ENCODE data around the gene MRPL4. TPM values are rescaled to one million over a fixed set of nuclear protein-coding genes. Genes with fewer than 3 reads are reported as not detected.
"Not testable (repeated sequence)": the region's sequence is repeated elsewhere in the genome, so short reads cannot be mapped to it uniquely, and the experiment has no call there.

Gene MRPL4
- total RNA-seq, 1 donor: 90.5 TPM

DNA sequence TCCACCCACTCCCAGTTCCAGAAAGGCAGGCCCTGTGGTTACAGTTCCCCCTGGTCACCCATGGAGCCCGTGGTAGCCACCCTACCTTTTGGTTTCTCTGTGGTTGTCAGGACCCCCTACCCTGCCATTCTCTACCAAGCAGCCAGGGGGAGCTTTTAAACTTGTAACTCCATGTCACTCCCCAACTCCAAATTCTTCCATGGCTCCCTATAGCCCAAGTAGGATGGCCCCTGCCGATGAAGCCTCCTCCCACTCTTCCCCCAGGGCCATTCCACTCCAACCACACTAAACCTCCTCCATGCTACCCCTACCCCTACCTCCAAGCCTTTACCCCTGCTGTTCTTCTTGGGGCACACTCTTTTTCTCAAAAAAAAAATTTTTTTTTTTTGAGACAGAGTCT is 23.1 kb upstream of the MRPL4 start:
- DNase-seq (ENCODE audit: low read depth in 2 of 3, low spot score in 2 of 3): peak in 1 of 3 donors; percentile 49

DNA sequence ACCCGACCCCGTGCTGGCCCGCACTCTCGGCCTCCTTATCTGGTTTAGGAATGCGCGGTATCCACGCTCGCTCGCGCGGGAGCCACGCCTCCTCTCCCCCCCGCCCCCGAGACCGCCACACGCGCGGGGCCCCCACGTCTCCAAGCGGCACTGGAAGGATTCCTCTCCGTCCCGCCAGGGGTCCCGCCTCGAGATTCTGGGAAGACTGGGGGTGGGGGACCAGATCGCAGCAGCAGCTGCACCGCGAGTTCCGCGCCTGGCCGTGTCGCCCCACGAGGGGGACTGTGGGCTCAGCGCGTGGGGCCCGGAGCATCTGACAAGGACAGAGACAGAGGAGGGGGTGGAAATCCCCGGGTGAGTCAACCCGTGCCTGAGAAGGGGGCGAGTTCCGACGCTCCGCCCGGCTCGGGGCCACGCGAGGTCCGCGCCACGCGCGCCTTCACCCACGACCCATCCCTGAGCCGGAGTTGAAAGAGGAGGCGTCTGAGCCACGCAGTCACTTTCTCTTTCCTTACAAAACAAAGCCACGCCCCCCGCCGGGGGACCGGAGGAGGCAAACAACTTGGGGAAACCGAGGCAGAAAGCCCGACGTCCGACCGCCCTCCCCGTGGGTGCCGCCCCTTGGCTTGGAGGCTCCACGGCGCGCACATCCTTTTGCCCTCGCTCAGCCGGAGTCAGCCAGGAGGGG is 21.7 kb upstream of the MRPL4 start:
- DNase-seq (ENCODE audit: low read depth in 2 of 3, low spot score in 2 of 3): peak; percentile 15 to 57 (median 52)

DNA sequence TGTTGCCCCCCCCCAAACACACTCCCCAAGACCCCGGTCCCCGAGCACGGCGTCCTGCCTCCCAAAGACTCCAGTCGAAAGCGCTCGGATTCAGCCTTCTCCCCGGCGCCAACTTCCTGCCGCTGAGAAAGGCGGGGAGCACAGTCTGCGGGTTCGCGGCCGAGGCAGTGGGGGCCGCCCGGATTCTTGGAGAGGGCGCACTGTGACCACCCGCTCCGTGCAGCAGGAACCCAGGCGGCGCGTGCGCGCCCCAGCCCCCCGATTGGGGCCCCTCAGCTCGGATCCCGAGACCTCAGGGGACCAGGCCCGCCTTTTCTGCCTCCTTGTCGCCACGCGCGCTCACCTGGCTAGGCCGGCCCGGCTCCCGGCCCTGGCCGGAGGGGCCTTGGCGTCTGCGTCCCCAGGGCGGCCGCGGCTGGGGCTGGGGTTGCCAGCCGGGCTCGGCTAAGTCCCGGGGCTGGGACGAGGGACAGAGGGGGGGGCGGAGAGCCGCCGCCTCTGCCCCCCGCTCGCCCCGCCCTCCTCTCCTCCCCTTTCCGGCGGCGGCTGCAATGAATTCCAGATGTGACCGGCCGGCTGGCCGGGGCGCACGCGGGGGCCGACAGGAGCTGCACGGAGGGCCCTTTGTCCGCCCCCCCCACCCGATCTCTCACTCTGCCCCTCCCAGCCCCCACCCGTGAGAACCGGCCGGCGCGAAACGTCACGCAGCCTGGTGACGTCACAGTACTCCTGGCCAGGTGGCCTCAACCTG is 21.0 kb upstream of the MRPL4 start, which contains the start of gene S1PR2:
Gene S1PR2, minus strand, starts transcription at position 471 of the 751 bp plus-strand sequence. CDS start 6,426 bp downstream, outside the sequence.
- DNase-seq (ENCODE audit: low read depth in 2 of 3, low spot score in 2 of 3): peak; percentile 70 to 81 (median 72)

DNA sequence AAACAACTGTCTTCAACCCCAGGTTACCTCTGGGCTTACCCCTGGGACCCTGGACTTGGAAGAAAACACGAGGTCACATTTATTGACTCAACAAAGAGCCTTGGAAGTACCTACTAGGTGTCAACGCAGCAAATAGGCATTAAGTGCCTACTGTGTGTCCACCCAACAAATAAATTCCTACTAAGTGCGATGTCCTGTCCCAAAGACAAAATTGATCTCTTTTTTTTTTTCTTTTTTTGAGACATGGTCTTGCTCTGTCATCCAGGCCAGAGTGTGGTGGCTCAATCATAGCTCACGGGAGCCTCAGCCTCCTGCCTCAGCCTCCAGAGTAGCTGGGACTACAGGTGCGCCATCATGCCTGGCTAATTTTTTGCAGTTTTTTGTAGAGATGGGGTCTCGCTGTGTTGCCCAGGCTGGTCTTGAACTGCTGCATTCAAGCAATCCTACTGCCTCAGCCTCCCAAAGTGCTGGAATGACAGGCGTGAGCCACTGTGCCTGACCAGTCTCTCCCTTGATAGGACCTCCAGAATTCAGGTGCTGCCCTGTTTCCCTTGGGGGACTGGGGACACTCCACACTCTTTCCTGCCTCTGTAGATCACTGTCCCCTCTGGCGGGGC is 20.3 kb upstream of the MRPL4 start:
- DNase-seq (ENCODE audit: low read depth in 2 of 3, low spot score in 2 of 3): no peak

DNA sequence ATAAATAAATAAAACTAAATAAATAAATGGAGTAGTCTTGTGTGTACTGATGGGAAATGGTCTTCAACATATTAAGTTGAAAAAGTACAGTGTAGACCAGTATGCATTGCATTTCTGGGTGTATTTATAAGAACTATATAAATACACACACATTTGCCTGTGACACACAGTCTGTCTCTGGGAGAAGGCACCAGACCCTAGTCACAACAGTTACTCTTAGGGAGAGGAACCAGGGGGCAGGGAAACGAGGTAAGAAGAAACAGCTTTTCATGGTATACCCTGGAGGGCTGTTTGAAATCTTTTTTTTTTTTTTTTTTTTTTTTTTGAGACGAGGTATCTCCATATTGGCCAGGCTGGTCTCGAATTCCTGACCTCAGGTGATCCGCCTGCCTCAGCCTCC is 18.1 kb upstream of the MRPL4 start:
- no peak for DNase-seq (ENCODE audit: low read depth in 2 of 3, low spot score in 2 of 3)

DNA sequence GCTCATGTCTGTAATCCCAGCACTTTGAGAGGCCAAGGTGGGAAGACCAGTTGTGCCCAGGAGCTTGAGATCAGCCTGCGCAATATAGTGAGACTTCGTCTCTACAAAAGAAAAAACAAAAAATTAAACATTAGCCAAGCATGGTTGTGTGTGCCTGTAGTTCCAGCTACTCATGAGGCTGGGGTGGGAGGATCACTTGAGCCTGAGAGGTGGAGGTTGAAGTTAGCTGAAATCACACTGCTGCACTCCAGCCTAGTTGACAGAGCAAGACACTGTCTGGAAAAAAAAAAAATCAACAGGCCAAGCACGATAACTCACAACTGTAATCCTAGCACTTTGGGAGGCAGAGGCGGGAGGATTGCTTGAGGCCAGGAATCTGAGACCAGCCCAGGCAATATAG is 17.0 kb upstream of the MRPL4 start:
- no peak for DNase-seq (ENCODE audit: low read depth in 2 of 3, low spot score in 2 of 3)

DNA sequence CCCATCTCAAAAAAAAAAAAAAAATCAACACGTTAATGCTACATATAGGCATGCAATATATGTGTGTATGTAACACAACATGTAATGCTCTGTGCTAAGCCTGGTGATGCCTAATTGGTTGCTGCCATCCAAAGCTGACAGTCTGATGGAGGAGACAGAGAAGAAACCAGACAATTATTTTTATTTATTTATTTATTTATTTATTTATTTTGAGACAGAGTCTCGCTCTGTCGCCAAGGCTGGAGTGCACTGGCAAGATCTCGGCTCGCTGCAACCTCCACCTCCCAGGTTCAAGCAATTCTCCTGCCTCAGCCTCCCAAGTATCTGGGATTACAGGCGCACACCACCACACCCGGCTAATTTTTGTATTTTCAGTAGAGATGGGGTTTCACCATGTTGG is 16.6 kb upstream of the MRPL4 start:
- DNase-seq (ENCODE audit: low read depth in 2 of 3, low spot score in 2 of 3): not testable (repeated sequence)

DNA sequence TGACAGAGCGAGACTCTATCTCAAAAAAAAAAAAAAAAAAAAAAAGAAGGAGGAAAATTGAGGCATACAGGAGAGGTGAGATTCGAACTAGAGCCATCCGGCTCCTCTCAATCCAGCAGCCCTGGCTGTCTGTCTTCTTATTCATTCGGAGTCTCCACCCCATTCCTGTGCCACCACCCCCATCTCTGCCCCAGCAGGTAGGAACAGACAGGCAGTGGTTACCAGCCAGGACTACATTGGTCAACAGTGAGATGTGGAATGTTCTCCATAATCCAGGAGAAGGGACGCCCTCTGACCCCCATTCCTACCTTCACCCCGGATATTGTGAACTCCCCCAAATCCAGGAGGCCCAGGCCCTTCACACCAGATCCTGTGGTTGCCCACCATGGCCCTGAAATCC is 14.3 kb upstream of the MRPL4 start:
- DNase-seq (ENCODE audit: low read depth in 2 of 3, low spot score in 2 of 3): no peak

DNA sequence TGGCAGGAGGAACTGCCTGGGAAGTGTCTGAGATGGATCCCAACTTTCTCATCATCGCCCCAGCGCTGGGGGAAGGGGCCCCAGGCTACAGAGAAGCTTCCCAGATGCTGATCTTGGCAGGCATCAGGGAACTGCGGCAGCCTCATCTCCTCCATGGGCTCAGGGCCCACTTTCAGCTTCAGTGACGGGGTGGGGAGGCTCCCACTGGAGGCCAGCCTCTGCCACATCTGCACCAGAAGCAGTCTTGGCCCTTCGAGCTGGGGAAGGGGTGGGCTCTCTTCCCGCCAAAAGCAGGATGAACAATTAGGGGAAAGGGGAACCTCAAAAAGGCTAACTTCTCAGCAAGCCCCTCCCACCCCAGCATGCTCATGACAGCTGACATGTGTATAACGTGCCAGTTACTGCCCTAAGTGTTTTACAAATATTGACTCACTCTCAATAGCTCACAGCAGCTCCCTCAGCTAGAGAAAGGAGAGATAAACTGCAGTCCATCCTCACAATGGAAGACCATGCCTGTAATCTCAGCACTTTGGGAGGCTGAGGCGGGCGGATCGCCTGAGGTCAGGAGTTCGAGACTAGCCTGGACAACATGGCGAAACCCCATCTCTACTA is 13.7 kb upstream of the MRPL4 start:
- DNase-seq (ENCODE audit: low read depth in 2 of 3, low spot score in 2 of 3): peak in 1 of 3 donors; percentile 29

DNA sequence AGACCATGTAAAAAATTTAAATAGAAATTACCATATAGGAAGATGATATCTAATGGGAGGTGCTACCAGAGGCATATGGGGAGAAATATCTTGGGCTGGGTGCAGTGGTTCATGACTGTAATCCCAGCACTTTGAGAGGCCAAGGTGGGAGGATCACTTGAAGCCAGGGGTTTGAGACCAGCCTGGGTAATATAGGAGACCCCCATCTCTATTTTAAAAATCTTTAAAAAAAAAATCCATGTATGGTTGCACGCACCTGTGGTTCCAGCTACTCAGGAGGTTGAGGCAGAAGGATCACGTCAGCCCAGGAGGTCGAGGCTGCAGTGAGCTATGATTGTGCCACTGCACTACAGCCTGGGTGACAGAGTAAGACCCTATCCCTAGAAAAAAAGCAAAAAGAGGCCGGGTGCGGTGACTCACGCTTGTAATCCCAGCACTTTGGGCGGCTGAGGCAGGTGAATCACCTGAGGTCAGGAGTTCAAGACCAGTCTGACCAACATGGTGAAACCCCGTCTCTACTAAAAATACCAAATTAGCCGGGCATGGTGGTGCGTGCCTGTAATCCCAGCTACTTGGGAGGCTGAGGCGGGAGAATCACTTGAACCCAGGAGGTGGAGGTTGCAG is 10.1 kb upstream of the MRPL4 start:
- not testable (repeated sequence) for DNase-seq (ENCODE audit: low read depth in 2 of 3, low spot score in 2 of 3)

DNA sequence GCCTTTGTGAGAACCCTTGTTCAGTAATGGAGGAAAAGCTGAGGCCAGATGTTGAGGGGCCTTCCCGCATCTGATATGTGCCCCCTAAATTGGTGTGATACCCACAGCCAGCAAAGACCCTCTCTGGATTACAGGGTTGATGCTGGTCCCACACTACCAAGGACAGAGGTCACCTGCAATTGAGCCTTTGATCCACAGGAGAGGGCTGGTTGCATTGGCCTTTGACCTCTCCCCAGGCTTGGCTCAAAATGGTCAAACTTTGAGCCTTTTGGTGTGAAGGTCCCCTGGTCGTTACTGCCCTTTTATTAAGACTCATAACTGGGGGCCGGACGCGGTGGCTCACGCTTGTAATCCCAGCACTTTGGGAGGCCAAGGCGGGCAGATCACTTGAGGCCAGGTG is 8.4 kb upstream of the MRPL4 start:
- DNase-seq (ENCODE audit: low read depth in 2 of 3, low spot score in 2 of 3): no peak

DNA sequence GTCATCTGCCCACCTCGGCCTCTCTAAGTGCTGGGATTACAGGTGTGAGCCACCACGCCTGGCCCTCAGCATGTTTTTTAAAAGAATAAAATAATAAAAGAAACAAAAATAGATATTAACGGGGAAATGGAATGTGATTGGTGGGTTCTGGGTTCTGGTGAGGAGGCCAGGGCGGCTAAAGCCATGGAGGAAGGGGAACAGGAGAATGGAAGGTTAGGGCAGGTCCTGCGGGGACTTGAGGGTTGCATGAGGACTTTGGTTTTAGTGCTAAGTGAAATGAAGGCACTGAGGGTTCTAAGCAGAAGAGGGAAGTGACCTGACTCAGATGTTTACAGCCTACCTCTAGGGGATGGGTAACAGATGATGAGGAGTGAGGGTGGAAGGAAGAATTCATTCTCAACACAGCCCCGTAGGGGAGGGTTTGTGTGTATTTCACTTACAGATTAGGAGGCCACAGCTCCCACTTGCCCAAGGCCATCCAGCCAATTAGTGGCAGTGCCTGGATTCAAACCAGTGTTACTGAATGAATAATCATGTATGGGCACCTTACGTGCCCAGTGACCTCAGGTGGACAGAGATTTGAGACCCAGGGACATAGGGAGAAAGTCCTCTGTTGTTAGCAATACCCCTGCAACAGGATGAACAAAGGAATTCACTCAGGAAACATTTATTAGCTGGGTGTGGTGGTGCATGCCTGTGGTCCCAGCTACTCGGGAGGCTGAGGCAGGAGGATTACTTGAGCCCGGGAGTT is 6.7 kb upstream of the MRPL4 start:
- DNase-seq (ENCODE audit: low read depth in 2 of 3, low spot score in 2 of 3): no peak

DNA sequence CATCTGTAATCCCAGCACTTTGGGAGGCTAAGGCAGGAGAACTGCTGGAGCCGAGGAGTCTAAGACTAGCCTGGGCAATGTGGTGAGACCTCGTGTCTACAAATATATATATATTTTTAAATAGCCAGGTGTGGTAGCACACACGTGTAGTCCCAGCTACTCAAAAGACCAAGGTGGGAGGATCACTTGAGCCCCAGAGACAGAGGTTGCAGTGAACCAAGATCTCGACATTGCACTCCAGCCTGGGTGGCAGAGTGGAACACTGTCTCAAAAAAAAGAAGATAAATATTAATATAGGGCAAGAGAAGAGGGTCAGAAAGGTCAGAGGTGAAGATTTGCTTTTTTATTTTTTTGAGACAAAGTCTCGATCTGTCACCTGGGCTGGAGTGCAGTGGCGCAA is 5.5 kb upstream of the MRPL4 start:
- DNase-seq (ENCODE audit: low read depth in 2 of 3, low spot score in 2 of 3): no peak

DNA sequence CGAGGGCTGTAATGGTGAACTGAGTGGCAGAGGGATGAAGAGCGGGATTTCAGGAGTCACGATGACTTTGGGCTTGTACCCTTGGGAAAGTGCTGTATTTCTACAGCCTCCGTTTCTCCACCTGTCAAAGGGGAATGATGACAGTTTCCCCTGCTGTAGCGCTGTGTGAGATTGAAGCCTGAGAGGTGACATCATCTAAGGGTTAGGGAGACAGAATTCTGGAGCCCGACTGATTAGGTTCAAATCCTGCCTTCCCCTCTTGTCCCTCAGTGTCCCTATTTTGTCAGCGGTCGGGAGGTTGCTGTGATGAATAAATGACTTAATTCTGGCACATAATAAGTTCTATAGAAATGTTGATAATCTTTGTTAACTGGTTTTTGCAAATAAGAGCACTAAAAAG is 693 bp downstream of the MRPL4 start:
- no peak for DNase-seq (ENCODE audit: low read depth in 2 of 3, low spot score in 2 of 3)

DNA sequence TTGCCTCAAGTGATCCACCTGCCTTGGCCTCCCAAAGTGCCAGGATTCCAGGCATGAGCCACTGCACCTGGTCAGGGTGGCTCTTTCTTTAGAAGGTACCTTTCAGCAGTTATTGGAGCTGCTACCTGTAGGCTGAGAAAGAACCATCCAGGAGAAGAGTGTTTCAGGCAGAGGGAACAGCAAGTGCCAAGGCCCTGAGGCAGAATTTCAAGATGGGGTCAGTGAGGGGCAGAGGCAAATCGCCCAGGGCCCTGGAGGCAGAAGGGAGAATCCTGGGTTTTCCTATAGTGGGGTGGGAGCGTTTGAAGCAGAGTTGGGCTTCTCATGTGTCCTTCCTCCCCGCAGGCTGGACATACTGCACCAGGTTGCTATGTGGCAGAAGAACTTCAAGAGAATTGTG is 2.2 kb downstream of the MRPL4 start:
- DNase-seq (ENCODE audit: low read depth in 2 of 3, low spot score in 2 of 3): no peak

DNA sequence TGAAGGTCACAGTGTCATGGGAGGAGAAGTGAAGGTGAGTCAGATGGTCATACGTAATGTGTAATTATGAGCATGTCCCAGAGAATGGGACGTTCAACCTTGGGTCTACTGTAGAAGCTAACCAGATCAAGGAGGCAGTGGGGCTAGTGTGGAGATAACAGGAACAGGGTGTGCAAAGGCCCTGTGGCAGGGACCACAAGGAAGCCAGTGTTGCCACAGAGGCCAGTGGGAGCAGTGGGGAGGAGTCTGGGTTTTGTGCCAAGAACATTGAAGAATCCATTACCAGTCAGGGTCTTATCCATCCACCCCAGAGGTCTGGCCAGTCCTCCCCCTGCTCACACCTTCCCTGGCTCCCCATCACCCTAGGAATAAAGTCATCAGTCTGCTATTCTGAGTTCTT is 3.3 kb downstream of the MRPL4 start:
- DNase-seq (ENCODE audit: low read depth in 2 of 3, low spot score in 2 of 3): no peak

DNA sequence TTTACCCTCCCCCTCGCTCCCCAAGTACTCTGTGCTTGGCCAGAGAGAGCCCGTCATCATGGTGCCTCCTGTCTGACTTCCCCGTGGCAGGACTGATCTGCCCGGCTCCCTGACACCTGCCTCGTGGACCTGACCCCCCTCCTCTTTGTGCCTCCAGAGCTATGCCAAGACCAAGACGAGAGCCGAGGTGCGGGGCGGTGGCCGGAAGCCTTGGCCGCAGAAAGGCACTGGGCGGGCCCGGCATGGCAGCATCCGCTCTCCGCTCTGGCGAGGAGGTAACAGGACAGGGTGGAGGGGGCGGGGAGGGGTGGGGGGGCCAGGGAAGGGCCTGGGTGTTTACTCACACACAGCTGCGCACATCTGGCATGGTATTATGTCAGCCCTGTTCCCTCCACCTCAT is 4.5 kb downstream of the MRPL4 start:
- DNase-seq (ENCODE audit: low read depth in 2 of 3, low spot score in 2 of 3): no peak

DNA sequence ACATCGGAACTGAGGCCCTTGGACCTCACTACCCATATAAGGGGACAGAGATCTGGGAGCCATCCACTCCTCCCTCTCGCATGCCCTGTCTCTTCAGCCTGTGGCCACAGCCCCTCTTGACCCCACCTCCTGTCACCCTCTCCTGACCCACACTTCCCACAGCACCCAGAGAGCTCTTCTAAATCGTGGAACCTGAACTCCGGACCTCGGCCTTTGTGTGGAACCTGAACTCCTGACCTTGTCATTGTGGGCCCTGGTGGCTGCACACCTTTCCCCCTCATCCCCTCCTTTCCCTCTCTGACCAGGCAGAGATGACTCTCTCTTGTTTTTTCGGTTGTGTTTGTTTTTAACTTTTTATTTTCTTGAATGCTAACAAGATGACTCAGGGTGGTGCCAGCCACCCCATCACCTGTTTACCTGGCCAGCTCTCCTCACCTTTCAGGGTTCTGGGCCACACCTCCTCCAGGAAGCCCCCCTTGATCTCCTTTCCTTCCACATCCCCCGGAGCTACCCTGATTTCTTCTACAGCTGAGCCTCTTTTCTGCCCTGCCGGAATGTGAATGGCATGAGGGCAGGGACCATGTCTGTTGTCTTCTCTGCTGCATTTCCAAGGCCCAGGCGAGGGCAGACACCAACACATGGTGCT is 5.1 kb downstream of the MRPL4 start:
- DNase-seq (ENCODE audit: low read depth in 2 of 3, low spot score in 2 of 3): no peak

DNA sequence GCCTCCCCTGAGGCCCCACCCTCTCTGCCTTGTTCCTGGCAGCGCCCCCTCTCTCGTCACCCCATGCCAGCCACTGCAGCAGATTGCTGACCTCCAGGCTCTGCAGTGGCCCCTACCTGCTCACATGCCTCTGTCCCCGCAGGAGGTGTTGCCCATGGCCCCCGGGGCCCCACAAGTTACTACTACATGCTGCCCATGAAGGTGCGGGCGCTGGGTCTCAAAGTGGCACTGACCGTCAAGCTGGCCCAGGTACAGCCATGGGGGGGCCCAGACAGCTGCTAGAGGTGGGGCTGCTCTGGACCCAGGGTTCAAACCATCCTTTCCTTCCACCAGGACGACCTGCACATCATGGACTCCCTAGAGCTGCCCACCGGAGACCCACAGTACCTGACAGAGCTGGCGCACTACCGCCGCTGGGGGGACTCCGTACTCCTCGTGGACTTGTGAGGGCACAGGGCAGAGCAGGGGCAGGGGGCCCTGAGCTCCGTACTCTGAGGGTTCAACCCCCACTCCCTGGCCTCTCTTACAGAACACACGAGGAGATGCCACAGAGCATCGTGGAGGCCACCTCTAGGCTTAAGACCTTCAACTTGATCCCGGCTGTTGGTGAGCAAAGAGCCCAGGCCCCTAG is 6.2 kb downstream of the MRPL4 start:
- DNase-seq (ENCODE audit: low read depth in 2 of 3, low spot score in 2 of 3): no peak

Measured in hematopoietic multipotent progenitor cell (in vitro differentiated cells).